GM12865 (cell line): ENCODE data around the gene DTWD2.

Experiments used
- DNase-seq: peaks from one replicate; pipeline ENCODE4 v3.0.0; 2010; ENCODE audit warnings: low read depth
- H3K4me3 ChIP-seq: 2 replicates; pipeline ENCODE4 v1.5.1; 2011; ENCODE audit warnings: mild to moderate bottlenecking, low read depth, low read length, control low read depth
- CTCF ChIP-seq: IDR thresholded peaks from 2 replicates; pipeline ENCODE4 v1.5.1; 2011; ENCODE audit warnings: low read length, control low read depth, low read depth, inconsistent platforms; ENCODE audit not compliant: insufficient read depth; ENCODE audit errors: missing control alignments

Gene DTWD2

GRCh38 chr5:118844351-118844750, 144.0 kb downstream of the DTWD2 start:
- TF ChIP-seq CTCF: no peak
- DNase-seq: no peak
- no peak overlapping the region for H3K4me3 ChIP-seq

- DNase-seq: no peak
- H3K4me3 ChIP-seq: no peak overlapping the region
- no peak for TF ChIP-seq CTCF
Measured at GRCh38 chr5:118834710-118835109, 153.6 kb downstream of the DTWD2 start.

- no peak overlapping the region for H3K4me3 ChIP-seq
- DNase-seq: no peak
- no peak for TF ChIP-seq CTCF
Measured at GRCh38 chr5:118832974-118833373, 155.4 kb downstream of the DTWD2 start.

- no peak for DNase-seq
- TF ChIP-seq CTCF: no peak
- no peak overlapping the region for H3K4me3 ChIP-seq
Measured at GRCh38 chr5:118825226-118825625, 163.1 kb downstream of the DTWD2 start.

- DNase-seq: no peak
- no peak overlapping the region for H3K4me3 ChIP-seq
- TF ChIP-seq CTCF: no peak
Measured at GRCh38 chr5:118818604-118819003, 169.7 kb downstream of the DTWD2 start.

- no peak overlapping the region for H3K4me3 ChIP-seq
- TF ChIP-seq CTCF: no peak
- DNase-seq: no peak
Measured at GRCh38 chr5:118808441-118808840, 179.9 kb downstream of the DTWD2 start.

GRCh38 chr5:118806571-118806970, 181.8 kb downstream of the DTWD2 start:
- H3K4me3 ChIP-seq: no peak overlapping the region
- no peak for TF ChIP-seq CTCF
- DNase-seq: no peak
